ENCODE measurements around the gene TYMP. TPM values are rescaled to one million over a fixed set of nuclear protein-coding genes. Genes with fewer than 3 reads are reported as not detected.

Gene TYMP
- total RNA-seq, 1 experiment from 2014 or later, result 0.58 TPM

DNA sequence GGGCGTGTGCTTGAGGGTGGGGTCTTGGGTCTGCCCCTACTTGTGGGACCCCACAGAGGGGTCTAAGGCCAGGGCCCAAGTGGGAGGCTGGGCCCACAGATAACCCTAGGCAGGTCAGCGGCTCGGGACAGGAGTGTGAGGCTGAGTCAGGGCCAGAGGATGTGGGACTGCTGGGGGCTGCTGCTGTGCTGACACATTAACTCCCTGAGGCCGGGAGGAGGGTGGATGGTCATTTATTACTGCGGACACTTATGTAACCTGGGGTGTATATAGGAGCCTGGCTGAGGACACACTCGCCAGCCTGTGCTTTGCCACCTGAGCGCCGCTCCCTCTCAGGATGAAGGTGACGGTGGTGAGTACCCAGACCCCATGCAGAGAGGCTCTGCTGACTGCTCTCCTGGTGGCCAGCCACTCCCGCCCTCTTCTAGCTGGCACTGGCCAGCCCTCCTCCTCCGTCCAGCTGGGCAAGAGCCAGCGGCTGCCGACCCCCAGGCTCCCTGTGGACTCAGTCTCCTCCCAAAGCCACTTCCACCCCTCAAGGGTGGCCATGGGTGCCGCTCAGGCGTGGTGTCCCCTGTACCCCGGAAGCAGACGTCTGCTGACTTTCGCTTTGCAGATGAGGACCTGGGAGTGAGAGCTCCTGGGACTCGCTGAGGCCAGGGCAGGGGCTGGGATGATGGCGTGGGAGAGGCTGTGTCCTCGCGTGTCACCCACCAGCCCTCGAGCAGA is 43.1 kb downstream of the TYMP start, which contains the start of gene MIOX:
Gene MIOX (plus strand): TSS at position 299 of the 729 bp plus-strand sequence. CDS start 39 bp downstream, at position 338.
- intact Hi-C loops (cut with micrococcal nuclease; ENCODE audit: unreplicated experiment), result no loop called here
- Histone ChIP-seq H3K4me1 (ENCODE audit: insufficient read depth, low read length, poor library complexity, severe bottlenecking) (peaks cover 7% of the 10 kb centered on the region), H3K36me3 (ENCODE audit: insufficient read depth, low read length, poor library complexity, severe bottlenecking) (no peaks in the 10 kb centered on the region), H3K27me3 (replicated peaks; ENCODE audit: insufficient read depth, low read depth, low read length, poor library complexity) (no peaks in the 10 kb centered on the region), H3K4me3 (ENCODE audit: low read depth, low read length, poor library complexity, severe bottlenecking) (no peak within 1 kb of the TSS), H3K9me3 (ENCODE audit: low read depth, low read length, poor library complexity, severe bottlenecking) (no peaks in the 10 kb centered on the region), H3K27ac (ENCODE audit: low read depth, low read length, poor library complexity, severe bottlenecking) (no peak within 1 kb of the TSS)
- DNase-seq (ENCODE audit: low spot score), result no peak
- CTCF ChIA-PET, result no interaction called here
- POLR2A ChIA-PET (ENCODE audit: low non-redundant PET), result no interaction called here
- TF ChIP-seq, protein P1, sequence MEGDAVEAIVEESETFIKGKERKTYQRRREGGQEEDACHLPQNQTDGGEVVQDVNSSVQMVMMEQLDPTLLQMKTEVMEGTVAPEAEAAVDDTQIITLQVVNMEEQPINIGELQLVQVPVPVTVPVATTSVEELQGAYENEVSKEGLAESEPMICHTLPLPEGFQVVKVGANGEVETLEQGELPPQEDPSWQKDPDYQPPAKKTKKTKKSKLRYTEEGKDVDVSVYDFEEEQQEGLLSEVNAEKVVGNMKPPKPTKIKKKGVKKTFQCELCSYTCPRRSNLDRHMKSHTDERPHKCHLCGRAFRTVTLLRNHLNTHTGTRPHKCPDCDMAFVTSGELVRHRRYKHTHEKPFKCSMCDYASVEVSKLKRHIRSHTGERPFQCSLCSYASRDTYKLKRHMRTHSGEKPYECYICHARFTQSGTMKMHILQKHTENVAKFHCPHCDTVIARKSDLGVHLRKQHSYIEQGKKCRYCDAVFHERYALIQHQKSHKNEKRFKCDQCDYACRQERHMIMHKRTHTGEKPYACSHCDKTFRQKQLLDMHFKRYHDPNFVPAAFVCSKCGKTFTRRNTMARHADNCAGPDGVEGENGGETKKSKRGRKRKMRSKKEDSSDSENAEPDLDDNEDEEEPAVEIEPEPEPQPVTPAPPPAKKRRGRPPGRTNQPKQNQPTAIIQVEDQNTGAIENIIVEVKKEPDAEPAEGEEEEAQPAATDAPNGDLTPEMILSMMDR (conservative IDR thresholded peaks at IDR 0.05; ENCODE audit: low read depth, low read length), result no peak
- TF ChIP-seq EZH2 (IDR thresholded peaks at IDR 0.05; ENCODE audit: borderline replicate concordance, low read depth, low read length, poor library complexity, severe bottlenecking), result no peak
- BruUV-seq (replicated peaks), result no TSS peak

DNA sequence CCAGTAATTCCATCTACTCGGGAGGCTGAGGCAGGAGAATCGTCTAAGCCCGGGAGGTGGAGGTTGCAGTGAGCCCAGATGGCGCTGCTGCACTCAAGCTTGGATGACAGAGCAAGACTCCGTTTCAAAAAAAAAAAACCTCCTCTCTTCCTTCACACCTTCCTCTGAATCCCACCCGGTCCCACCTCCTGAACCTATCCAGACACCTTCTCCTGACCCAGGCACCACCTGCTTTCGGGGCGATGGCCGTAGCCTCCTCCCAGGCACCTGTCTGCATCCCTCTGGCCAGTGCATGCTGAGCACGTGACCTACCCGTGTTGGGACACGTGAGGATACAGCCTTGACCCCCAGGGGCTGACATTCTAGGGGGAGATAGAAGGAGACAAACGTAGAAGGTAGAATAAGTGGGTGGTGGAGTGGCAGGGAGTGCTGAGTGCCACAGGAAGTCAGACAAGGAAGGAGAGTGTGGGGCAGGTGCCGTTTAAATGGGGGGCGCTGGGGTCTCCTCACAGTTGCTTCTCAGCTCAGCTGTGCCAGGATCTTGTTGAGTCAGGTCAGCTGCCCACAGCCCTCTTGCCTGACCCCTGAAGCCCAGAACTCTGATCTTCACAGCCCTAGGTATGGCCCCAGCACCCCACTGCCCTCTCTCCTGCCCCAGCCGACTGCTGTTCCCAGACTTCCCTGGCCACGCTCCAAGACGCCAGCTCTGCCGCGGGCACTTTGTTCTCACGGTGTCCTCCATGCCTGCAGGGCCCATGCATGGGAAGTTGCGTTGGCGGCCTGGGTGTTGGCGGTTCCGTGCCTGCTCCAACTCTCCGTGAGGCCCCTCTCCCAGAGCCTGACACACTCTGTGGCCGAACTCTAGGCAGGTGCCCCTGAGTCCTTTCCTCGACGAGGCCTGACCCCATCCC is 44.3 kb downstream of the TYMP start:
- Histone ChIP-seq H3K4me3 (ENCODE audit: low read depth, low read length, poor library complexity, severe bottlenecking) (no peak overlapping the region), H3K9me3 (ENCODE audit: low read depth, low read length, poor library complexity, severe bottlenecking) (no peaks in the 10 kb centered on the region), H3K4me1 (ENCODE audit: insufficient read depth, low read length, poor library complexity, severe bottlenecking) (peaks cover 7% of the 10 kb centered on the region), H3K36me3 (ENCODE audit: insufficient read depth, low read length, poor library complexity, severe bottlenecking) (no peaks in the 10 kb centered on the region), H3K27ac (ENCODE audit: low read depth, low read length, poor library complexity, severe bottlenecking) (no peak overlapping the region), H3K27me3 (replicated peaks; ENCODE audit: insufficient read depth, low read depth, low read length, poor library complexity) (peaks cover 7% of the 10 kb centered on the region)
- no TSS peak for BruUV-seq (replicated peaks)
- ChIA-PET CTCF (no interaction called here), POLR2A (ENCODE audit: low non-redundant PET) (no interaction called here)
- intact Hi-C loops (cut with micrococcal nuclease; ENCODE audit: unreplicated experiment), result no loop called here
- DNase-seq (ENCODE audit: low spot score), result peak; percentile 48
- TF ChIP-seq, protein P1 (conservative IDR thresholded peaks at IDR 0.05; ENCODE audit: low read depth, low read length), result 0 out of 2 replicates have a peak, but pooled peaks have one; percentile 29
- TF ChIP-seq EZH2 (IDR thresholded peaks at IDR 0.05; ENCODE audit: borderline replicate concordance, low read depth, low read length, poor library complexity, severe bottlenecking), result no peak

DNA sequence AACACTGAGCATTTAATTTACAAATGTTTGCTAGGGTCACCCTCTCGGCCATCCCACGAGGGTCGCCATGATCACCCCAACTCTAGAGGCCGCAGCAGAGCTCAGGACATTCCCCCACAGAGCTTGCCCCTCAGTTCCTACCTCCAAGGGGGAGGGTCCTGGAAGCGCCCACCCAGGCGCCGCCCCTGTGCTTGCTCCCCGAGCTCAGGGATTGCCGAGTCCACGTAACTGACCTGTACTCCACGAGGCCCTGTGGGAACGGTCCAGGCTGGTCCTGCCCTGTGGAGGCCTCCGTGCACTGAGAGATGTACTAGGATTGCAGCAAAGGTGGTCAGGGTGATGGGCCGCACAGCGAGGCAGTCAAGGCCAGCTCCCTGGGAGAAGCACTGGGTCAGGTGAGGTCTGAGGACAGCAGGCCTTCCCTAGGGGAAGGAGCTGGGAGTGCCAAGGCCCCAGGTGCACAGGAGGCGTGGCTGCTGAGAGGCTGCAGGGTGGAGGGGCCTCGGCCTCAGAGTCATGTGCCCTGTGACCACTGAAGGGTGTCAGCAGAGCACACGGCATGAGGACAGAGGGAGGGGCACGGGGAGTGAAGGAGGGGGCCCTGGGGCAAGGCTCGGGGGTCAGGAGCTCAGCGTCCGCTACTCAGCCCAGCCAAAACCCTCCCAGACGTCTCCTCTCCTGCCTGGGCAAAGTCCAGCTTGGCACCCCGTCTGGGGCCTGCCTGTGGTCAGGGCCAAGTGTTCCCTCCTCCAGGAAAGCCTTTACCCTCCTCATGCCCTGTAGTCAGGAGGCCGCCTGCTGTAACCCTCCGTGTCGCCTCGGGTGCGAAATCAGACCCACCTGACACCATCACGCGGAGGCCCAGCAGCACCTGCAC is 45.6 kb downstream of the TYMP start:
- DNase-seq (ENCODE audit: low spot score), result no peak

More for the DNA sequence above, 45.6 kb downstream of the TYMP start:
- BruUV-seq (replicated peaks), result no TSS peak
- no peak overlapping the region for H3K4me3 ChIP-seq (ENCODE audit: low read depth, low read length, poor library complexity, severe bottlenecking)
- no peaks in the 10 kb centered on the region for H3K9me3 ChIP-seq (ENCODE audit: low read depth, low read length, poor library complexity, severe bottlenecking)
- no peak for TF ChIP-seq EZH2 (IDR thresholded peaks at IDR 0.05; ENCODE audit: borderline replicate concordance, low read depth, low read length, poor library complexity, severe bottlenecking)
- TF ChIP-seq, protein P1 (conservative IDR thresholded peaks at IDR 0.05; ENCODE audit: low read depth, low read length), result no peak
- ChIA-PET POLR2A (ENCODE audit: low non-redundant PET) (no interaction called here), CTCF (no interaction called here)
- intact Hi-C loops (cut with micrococcal nuclease; ENCODE audit: unreplicated experiment), result no loop called here
- H3K4me1 ChIP-seq (ENCODE audit: insufficient read depth, low read length, poor library complexity, severe bottlenecking), result peaks cover 7% of the 10 kb centered on the region
- H3K27me3 ChIP-seq (replicated peaks; ENCODE audit: insufficient read depth, low read depth, low read length, poor library complexity), result peaks cover 10% of the 10 kb centered on the region
- no peaks in the 10 kb centered on the region for H3K36me3 ChIP-seq (ENCODE audit: insufficient read depth, low read length, poor library complexity, severe bottlenecking)
- H3K27ac ChIP-seq (ENCODE audit: low read depth, low read length, poor library complexity, severe bottlenecking), result no peak overlapping the region
